HG03558 (cell line): ENCODE results near the gene CHRDL2.
"Not testable (repeated sequence)": the region's sequence is repeated elsewhere in the genome, so short reads cannot be mapped to it uniquely, and the experiment has no call there.

Experiments used
- ATAC-seq: cut with Tn5 transposase; IDR thresholded peaks from one replicate; pipeline ENCODE4 v1.9.1; 2021; ENCODE audit warnings: moderate number of reproducible peaks; ENCODE audit not compliant: unreplicated experiment; ENCODE audit errors: extremely low read depth

CHRDL2 gene

DNA sequence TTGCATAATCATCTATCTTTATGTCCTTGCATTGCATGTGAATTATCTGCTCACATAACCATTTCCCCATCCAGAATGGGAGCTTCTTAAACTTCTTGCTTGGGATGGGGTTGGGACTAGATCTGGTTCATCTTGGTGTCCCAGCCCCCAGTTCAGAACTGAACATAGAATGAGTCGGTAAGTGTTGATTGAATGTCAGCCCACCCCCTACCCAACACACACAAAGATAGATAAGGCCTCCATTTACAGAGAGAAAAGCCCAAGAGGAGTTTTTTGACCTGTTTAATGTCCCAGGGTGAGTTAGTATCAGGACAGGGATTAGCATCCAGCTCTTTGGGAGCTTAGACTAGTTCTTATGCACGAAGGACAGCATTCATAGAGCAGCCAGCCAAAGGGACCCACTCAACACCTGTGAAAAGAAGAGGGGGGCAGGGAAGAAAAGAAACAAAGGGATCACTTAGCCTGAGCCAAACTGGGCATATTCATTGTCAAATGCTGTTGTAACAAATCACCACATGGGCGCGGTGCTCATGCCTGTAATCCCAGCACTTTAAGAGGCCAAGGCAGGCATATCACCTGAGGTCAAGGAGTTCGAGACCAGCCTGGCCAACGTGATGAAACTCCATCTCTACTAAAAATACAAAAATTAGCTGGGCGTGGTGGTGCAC, 57.4 kb downstream of the CHRDL2 start:
- no peak for ATAC-seq

DNA sequence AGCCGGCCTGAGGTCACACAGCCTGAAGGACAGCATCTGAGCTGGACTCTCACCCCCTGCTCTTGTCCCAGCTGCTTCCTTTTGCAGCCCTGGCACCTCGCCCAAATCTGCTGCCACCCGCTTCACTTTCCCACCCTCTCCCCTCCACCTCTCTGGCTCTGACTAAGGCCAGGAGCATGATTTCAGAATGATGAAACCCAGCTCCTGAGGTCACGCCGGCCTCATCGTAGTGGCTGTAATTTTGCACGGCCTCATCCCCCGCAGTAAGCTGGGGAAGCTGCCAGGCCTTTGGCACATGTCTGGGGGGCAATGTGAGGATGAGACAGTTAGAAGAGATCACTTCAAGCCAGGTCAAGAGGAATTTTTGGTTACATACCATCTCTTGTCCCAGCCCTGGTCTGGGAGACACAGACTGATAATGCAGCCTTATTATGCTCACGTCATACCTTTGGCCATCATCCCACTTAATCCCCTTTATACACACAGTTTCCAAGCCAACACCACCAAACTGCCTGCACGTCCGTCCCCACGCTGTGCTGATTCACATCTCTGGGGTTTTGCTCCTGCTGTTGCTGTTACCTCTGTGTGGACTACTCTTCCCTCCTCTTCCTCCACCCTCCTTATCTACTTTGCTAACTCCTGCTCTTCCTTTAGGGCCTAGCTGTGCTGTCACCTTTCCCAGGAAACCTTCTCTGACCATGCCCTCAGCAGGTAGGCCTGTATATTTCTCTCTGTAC, 58.1 kb downstream of the CHRDL2 start:
- ATAC-seq, result no peak

DNA sequence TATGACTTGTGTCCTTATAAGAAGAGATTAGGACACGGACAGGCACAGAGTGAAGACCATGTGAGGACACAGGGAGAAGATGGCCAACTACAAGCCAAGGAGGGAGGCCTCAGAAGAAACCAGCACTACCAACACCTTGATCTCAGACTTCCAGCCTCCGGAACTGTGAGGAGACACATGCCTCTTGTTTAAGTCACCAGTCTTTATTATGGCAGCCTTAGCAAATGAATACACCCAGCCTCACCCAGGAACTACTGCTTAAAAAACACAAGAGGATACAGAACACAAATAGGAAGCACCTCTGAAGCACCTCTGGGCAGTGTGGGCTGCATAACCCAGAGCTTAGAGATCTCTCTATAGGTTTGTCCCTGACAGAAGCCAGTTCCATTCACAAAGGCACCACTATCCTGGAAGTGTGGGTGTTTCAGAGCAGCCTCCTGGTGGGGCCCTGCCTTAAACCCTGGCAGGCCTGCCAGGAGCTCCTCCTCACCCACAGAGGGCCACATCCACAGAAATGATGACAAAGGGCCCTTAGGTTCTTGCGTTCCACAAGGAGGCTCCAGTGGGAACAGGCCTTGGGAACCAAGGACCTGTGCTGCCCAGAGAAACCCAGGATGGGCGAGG, 58.8 kb downstream of the CHRDL2 start:
- no peak for ATAC-seq

DNA sequence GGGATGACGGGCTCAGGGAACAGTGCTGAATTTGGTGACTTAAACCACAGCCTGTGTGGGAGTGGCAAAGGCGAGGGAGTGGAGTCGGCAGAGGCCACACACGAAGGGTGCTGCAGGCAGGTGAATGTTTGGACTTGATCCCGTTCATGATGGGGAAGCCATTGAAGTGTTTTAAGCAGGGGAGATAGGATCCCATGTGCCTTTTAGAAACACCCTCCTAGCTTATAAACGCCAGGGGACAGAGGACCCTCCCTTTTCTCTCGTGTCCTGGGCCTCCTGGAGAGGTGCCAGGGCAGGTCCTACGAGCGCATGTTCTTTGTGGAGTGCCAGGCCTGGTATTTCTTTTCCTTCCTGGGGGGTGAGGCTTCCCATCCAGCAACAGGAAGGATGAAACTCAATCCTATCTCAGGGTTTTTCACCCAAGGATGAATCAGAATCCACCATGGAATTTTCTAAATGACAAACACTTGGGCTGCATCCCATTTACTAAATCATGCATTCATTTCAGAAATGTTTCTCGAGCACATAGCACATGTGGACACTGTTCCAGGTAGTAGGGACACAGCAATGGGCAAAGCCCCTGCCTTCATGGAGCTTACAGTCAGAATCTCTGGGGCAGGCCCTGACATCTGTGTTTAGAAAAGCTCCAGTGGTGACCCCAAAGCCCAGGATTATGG, 59.6 kb downstream of the CHRDL2 start:
- ATAC-seq, result no peak

DNA sequence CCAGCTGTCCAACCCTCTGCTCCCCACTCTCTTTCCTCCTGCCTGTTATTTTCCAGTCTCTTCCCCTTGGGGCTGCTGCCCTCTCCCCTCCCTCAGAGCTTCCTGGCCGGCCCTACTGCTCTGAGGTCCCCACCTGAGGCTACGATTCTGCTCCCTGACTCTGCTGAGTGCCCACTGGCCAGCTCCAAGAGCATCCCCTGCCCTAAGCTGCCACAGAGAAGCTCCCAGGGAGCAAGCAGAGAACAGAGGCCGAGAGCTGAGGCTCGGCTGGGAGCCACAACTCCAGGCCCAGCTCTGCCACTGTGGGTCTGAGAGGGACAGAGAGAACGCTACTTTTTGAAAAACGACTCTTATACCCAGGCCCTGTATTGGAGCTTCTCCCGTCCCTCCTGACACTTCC, 61.1 kb downstream of the CHRDL2 start:
- ATAC-seq, result no peak

DNA sequence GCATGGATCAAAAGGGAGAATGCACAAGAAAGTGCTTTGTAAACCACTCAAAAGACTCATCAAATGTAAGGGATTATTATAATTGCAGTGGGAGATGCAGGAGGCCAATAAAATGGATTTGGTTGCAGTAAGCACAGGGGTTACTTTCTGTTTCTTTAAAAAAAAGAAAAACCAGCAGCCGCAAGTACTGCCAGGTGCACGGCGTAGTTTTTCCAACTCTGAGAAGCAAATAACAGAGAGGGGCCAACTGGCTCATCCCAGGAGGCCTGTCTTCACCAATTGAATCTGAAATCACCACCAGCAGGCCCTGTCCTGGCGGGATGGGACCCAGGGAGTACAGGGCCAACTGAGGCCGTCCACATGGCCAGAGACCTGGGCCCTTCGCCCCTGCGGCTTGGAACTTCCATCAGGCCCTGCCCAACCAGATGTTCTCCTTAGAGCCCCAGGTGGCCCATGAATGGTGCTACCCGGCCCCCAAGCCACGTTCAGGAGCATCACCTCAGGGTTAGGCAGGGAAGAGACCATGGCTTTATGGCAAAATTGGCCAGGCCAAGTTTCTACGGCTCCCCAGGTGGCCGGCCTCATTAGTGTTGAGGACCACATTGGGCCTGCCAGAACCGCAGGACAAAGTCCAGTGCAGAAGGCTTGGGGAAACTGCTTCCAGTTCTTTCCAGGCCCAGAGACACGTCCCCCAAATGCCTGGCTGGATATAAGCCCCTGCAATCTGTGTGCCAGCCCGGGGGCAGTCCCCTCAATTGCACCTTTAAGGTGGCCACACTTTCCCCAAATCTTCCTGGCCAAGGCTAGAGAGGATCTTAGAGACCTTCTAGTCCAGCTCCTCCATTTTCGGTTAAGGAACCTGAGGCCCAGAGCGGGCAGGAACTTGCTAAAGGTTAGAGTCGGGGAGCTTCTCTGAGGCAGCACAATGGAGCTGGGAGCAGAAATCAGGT, 61.7 kb downstream of the CHRDL2 start:
- no peak for ATAC-seq

DNA sequence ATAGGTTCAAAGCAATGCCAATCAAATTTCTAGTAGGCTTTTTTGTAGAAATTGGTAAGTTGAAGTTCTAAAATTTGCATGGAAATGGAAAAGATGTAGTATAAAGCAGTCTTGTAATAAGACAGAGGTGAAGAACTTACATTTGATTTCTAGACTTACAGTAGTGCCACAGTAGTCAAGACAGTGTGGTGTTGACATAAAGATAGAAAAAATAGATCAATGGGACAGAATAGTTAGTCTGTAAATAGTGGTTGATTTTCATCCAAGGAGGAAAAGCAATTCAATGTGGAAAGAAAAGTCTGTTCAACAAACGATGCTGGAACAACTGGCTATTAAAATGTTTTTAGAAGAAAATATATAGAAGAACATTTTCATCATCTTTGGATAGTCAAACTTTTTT, 67.9 kb downstream of the CHRDL2 start:
- no peak for ATAC-seq

DNA sequence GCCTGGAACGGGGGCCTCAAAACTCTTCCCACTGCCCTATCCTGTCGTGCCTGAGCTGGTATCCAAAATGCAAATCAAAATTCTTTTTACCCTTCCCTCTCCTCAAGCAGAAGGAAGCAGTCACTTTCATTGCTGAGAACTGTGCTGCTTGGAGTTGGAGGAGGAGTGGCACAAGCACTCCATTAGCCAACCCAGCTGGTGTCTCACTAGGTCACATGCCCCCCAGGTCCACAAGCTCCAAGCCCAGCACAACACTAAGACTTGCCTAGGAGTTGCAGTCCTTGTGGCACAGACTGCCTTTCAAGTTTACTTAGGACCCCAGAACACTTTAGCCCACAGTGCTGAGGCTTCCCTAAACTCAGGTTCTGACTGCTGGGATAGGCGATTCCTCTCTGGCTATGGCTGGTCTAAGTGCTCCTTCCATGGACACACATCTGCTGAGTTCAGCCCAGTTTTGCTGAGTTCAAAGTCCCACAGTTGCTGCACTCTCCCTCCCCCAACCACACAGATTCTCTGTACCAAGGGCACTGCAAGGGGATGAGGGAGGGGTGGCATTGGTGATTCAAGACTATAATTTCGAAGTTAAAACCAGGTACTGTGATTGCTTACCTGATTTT, 68.6 kb downstream of the CHRDL2 start:
- no peak for ATAC-seq

DNA sequence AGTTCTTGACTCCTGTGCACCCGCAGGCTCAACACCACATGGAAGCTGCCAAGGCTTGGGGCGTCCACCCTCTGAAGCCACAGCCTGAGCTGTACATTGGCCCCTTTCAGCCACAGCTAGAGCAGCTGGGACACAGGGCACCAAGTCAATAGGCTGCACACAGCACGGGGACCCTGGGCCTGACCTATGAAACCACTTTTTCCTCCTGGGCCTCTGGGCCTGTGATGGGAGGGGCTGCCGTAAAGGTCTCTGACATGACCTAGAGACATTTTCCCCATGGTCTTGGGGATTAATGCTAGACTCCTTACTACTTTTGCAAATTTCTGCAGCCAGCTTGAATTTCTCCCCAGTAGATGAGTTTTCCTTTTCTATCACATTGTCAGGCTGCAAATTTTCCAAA, 72.1 kb downstream of the CHRDL2 start:
- ATAC-seq, result not testable (repeated sequence)

DNA sequence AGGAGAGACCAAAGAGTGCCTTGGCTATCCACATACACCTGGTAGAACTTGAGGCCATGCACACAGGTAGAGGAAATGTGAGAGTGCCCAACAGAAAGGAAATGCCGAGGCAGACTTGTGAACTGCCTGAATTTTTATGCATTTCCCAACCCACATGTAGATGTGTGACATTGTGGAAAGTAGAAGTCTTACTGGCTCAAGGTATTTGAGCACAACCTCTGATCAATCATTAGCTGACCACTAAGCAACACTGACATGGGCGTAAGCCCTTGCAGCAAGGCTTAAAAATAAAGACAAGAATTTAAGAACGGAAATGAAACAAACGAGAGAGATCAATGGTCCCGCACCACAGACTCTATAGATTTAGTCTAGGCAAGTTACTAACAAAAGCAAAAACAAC, 76.2 kb downstream of the CHRDL2 start:
- no peak for ATAC-seq

DNA sequence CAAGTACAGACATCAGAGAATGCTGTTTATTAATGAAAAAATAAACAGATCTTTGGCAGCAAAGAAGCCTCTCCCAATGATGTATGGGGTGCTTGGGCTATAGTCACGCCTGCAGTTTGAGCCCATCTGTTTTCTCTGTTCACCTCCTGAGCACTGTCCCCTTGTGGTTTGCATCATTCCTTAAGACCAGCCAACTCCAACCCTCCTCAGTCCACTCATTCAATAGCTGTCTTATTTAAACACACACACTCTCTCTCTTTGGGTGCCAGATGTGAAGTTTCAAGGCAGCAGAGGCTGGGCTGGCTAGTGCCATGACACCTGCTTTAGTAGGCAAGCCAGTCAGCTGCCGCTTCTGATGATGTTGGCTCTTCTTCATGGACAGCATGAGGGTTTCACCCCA, 80.7 kb downstream of the CHRDL2 start:
- no peak for ATAC-seq

DNA sequence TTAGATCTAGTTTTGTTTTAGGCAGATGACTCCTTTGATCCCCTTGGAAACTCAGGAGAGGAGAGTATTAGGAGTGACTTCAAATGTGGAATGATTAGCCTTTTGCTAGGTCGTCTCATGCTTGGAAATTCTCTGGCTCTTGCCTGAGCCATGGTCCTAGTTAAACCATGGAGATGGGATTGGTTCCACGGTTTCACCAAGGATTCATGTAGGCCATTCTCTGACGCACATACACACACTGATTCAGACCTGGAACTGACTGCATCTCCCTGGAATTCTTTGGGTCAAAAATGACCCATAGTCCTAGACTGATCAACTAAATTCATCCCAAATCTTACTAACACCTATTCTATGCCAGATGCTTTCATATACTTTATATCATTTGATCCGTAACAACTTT, 82.3 kb downstream of the CHRDL2 start:
- ATAC-seq, result no peak

DNA sequence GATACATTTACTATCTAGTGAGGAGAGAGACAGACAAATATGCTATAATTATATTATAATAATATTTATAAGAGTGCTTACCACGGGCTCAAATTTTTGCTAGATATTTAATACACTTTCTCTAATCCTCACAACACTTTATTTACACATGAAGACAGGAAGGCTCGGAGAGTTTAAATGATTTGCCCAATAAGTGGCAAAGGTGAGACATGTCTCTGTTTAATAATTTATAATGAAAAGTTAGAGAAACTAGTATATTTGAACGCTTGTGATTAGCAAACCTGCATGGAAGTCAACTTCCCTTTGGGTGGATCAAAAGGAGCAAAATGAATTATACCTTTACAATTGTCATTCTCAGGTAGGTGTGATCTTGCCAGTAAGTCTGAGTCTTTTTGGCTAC, 83.4 kb downstream of the CHRDL2 start:
- ATAC-seq, result no peak

DNA sequence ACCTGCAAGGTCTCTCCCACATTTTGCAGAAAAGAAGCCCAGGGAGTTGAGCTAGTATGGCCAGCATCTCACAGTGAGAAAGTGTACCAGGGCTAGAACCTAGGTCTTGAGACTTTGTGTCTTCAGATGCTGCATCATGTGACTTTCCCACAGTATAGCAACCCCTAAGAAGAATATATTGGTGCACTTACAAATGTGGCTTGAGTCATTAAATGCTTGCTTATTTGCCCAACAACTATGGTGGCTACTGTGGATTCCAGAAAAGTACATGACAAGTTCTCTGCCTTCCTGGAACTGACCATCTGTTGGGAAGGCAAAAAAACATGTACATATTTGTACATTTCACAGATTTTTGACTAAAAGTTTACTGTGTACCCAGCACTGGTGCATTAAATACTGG, 83.8 kb downstream of the CHRDL2 start:
- ATAC-seq, result no peak

DNA sequence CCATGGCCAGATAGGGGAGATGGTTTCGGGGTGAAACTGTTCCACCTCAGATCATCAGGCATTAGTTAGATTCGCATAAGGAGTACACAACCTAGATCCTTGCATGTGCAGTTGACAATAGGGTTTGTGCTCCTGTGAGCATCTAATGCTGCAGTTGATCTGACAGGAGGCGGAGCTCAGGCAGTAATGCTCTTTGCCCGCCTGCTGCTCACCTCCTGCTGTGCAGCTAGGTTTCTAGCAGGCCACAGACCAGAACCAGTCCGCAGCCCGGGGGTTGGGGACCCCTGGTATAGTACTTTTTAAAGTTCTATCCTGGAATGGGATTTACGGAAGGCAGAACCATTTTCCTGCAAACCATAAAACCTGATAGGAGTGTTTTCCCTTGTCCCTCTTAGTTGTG, 84.3 kb downstream of the CHRDL2 start:
- ATAC-seq, result no peak
